D721Med (cell line): ENCODE measurements around the gene DIS3L2.

Experiments used
- DNase-seq: peaks from one replicate; pipeline ENCODE4 v3.0.0; 2011; ENCODE audit warnings: low spot score; ENCODE audit not compliant: insufficient read length
- FAIRE-seq: peaks from 2 replicates; lab custom pipeline; 2011; peaks lifted over from hg19 to GRCh38; lab: Jason Lieb, UNC
- TF ChIP-seq, protein P1 (sequence below): IDR thresholded peaks from 2 replicates; pipeline ENCODE4 v1.5.1; 2012; ENCODE audit warnings: mild to moderate bottlenecking, control low read depth; ENCODE audit not compliant: insufficient read depth; ENCODE audit errors: missing control alignments

Gene DIS3L2

DNA sequence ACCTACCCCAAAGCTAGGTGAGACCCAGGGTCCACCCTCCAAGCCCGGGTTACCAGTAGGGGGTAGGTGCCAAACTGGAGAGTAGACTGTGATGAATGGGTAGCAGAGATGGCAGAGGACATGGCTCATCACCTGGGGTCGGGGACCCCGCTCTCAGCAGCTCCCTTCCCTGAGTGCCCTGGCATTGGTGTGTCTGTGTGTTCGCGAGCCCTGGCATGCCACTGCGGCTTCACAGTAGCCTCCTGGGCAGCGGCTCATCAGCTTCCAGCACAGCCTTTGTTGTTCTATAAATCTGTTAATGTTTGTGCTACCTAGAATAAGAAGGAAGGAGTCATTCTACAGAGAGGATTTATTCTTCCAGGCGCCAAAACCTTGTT, 354.4 kb downstream of the DIS3L2 start:
- TF ChIP-seq, protein P1, sequence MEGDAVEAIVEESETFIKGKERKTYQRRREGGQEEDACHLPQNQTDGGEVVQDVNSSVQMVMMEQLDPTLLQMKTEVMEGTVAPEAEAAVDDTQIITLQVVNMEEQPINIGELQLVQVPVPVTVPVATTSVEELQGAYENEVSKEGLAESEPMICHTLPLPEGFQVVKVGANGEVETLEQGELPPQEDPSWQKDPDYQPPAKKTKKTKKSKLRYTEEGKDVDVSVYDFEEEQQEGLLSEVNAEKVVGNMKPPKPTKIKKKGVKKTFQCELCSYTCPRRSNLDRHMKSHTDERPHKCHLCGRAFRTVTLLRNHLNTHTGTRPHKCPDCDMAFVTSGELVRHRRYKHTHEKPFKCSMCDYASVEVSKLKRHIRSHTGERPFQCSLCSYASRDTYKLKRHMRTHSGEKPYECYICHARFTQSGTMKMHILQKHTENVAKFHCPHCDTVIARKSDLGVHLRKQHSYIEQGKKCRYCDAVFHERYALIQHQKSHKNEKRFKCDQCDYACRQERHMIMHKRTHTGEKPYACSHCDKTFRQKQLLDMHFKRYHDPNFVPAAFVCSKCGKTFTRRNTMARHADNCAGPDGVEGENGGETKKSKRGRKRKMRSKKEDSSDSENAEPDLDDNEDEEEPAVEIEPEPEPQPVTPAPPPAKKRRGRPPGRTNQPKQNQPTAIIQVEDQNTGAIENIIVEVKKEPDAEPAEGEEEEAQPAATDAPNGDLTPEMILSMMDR = no peak
- DNase-seq (no peak), FAIRE-seq (no peak)

- TF ChIP-seq, protein P1 = no peak
- DNase-seq (no peak), FAIRE-seq (no peak)
Observed at GRCh38 chr2:232316461-232317330, 355.2 kb downstream of the DIS3L2 start.

GRCh38 chr2:232318169-232318855, 356.8 kb downstream of the DIS3L2 start:
- TF ChIP-seq, protein P1 = no peak
- no peak for FAIRE-seq

DNA sequence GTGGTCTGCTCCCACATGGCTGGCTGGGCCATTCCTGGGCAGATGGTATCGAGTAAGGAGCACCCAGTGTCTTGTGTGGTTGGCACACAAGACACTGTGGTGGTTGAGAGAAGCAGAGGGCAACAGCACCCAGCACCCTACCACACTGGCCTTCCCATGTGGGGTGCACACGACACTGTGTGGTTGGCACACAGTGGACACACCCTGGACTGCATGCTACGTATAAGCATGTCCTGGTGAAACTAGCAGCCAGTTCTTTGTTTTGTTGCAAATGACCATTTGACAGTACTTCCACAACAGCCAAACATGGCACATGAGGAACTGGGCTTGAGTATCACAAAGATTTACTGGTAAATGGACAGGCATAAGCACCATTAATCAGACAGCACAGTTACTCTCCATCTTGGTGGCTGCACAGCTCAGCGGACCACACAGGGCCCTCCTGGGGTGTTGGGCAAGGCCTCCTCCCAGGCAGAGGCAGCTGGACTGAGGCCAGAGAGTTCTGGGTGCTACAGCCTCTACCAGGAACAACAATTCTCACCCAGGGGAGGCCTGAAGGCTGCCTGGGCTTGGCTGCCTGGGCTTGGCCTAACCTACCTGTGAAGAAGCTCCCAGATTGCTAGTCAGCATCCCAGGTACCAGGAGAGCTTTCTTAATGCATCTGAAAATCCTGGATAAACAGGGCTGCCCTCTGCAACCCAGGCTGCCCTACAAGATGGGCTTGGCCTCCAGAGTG, 357.7 kb downstream of the DIS3L2 start:
- TF ChIP-seq, protein P1 = no peak
- no peak for DNase-seq
- FAIRE-seq = no peak

More at GRCh38 chr2:232318169-232318855, 356.8 kb downstream of the DIS3L2 start:
- no peak for DNase-seq

DNA sequence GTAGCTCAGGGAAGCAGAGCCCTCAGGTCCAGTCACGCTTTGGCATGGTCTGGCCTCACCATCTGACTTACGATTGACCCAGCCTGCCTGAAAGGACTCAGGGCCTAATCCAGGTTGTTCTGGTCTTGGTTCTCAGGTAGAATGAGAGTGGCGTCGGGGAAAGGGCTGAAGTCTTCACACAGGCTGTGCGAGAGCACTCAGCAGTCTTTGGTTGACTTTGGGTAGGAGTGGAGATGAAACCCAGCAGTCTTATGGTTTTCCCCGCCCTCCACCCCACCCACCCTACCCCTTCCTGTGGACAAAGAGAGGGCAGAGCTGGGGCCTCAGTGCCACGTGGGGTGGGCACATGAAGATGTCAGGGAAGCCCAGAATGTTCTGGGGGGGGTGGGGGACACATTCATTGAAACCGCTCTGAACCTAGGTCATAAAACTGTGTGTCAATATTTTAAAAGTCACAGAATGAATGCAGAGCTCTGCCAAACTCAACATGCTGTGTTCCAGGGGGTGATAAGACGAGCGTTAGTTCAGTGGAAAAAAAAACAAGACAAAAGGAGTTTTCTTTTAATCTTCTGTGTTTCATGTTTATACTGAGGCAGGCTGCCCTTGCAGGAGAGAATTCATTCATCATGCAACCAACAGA, 358.4 kb downstream of the DIS3L2 start:
- TF ChIP-seq, protein P1 = no peak
- no peak for DNase-seq
- no peak for FAIRE-seq

- TF ChIP-seq, protein P1 = no peak
- DNase-seq (no peak), FAIRE-seq (no peak)
Observed at GRCh38 chr2:232320443-232320803, 358.9 kb downstream of the DIS3L2 start.
